Activated CD8-positive, alpha-beta memory T cell treated with anti-CD3 and anti-CD28 coated beads for 4 hours (primary cell): ENCODE measurements around the gene TMIGD3.

Experiments
- DNase-seq, 2 donors: peaks; one replicate each; pipeline ENCODE4 v3.0.0-alpha.2; 2020; ENCODE audit warnings: low read depth in 2 of 2

Gene TMIGD3

DNA sequence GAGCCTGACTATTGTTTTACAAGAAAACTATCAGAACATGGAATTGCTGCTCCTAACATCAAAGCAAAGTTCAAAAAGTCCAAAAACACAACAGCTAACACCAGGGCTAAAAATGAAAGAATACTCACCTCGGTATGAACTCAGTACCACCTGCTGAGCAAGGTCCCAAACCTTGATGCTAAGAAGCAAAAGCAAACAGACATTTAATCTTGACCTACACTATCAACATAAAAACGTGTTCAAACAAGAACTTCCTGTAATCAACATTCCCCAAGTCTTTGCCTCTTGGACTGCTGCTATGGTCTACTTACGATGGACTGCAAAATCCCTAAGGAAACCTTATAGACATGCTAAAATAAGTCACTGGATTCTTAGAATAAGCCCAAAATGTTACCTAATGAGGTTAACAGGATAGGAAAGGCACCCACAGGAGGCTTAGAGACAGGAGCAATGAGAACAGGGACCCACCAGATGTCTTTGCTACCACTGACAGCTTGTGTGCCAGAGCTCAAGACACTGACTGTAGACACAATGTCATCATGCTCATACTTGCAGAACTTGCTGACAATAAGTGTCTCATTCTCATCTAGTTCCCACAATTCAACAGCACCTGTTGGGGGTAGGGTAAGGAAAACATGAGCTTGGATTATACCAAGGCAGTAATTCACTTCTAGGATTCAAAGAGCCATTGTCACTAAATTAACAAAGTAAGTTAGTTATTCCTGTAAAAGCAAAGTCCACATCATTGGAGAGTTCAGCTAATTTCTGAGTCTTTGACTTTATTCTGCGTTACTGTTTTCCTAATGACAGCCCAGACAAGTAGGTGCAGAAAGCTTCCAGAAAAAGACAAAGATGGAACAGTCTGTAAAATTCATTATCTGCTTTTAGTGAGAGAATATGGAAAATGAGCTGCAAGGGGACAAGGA, 56.2 kb downstream of the TMIGD3 start:
- no peak for DNase-seq

DNA sequence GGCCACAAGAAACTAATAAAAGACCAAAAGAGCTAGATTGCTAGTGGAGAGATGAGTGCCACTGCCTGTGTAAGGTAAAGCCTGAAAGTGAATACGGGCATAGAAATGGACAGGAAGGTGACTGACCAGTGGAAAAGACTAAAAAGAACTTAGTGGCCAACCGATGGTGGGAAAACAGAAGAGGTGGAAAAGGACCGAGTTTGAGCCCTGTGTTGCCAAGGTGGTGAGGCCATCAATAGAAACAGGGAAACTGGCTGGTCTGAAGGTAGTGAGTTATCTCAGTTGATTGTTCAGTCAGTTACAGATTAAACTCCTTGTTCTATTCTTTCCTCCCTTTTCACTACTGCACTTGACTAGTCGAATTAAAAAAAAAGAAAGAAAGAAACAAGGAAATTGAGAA, 56.9 kb downstream of the TMIGD3 start:
- no peak for DNase-seq

- no peak for DNase-seq
Measured at GRCh38 chr1:111444031-111444430, 59.4 kb downstream of the TMIGD3 start.

DNA sequence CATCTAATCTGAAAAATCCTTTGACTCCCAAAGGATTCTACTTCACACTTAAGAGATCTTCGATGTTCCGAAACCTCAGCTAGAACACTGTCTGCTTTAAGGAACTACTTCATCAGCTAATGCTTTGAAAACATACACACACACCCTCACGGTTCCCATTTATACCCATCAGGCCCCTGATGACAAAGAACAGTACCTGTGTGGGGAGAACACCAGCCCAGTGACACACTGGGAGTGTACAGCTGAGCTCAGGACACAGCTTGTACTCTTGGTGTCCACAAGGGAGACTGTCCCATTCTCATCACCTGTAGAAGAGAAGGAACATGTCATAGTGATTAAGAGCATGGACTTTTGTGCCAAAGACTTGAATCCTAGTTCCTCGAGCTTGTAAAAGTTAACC, 61.0 kb downstream of the TMIGD3 start:
- no peak for DNase-seq

DNA sequence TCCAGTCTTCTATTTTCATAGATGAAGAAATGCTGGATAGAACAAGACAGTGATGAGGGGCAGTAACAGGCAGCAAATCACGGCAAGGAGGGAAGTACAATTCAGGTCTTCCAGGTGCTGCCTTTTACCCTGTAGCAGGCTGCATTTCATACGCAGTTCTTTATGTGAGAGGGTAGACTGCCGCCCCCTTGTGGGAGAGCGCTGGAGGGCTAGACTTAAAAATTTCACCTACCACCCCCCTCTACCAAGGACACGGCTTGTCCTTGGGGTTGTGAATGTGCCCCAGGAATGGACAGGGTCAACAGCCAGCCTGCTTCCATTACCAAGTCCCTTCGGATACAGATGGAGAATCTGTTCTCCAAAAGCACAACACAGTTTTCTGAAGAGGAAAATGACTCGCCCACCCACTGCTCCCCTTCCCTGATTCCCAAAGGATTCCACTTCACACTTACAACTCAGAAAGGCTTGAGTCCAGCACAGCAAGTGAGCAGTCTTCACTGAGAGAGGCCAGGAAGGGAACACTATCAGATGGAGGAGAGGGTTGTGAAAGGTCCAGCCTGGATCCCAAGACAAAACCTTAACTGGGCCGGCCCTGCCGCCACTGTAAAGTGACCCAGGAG, 61.8 kb downstream of the TMIGD3 start:
- DNase-seq, result peak; percentile 11 to 20

DNA sequence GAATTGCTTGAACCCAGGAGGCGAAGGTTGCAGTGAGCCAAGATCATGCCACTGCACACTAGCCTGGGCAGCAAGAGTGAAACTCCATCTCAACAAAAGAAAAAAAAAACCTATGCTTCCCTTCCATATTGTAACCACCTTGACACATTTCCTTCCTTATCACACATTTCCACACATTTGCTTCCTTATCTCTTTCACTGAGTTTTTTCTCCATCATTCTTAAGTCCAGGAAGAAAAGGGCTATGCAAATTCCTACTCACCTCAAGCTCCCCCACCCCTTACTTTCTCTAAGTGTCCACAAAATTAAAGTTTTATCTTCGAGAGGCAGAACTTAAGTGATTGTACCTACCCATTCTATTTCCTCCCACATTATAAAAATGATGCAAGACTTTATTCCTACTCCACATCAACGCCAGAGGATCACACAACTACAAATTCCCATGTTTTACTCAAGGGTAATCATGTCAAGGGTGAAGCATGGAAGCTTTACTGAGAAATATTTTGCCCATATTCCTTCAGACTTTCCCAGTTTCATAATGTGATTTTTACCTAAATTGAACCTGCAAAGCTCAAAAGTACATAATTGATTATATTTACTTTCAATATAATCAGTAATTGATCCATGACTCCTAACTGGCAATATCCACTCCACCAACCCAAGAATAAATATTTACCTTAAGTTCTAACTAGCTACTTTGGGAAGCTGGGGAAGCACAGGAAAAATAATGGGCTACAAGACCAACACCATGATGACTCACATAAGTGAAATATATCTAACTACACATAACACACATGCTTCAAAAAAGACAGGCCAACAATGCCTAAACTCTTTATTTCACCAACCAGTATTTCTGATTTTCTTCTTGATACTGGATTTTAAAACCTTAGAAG, 63.7 kb downstream of the TMIGD3 start:
- no peak for DNase-seq

DNA sequence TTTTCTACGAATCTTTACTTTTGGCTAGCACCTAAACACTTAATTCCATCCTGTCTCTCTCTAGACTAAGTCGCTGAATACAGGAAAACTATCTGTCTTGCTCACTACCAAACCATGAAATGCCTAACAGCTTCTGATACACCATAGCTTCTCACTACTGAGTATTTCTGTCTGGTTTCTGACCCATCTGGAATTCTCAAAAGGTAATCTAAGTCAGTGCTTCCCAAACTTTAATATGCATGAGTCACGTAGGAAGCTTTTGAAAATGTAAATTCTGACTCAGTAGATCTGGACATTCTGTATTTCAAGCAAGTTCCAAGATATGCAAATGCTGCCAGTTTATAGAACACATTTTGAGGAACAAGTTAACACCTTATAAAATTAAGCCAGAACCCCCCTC, 66.7 kb downstream of the TMIGD3 start:
- DNase-seq, result no peak
